Uterus (tissue), 4 donors: ENCODE data around the gene DLD. TPM values are rescaled to one million over a fixed set of nuclear protein-coding genes. Genes with fewer than 3 reads are reported as not detected.

ENCODE experiments used
- DNase-seq, 2 donors: peaks; one replicate each; pipeline ENCODE4 v3.0.0-alpha.2; 2019 to 2020
- H3K27ac ChIP-seq, 2 donors: fragments of 200-600 bp; sonication (generic); 1 replicate in 1 of 2; 2 replicates in 1 of 2; pipeline ENCODE4 v1.5.1; 2016 to 2018
- H3K27me3 ChIP-seq, 2 donors: fragments of 200-600 bp; sonication (generic); one replicate each; pipeline ENCODE4 v1.5.1; 2018 to 2019; ENCODE audit warnings: control low read depth in 1 of 2
- H3K36me3 ChIP-seq, 2 donors: fragments of 200-600 bp; sonication (generic); one replicate each; pipeline ENCODE4 v1.5.1; 2019; ENCODE audit warnings: control low read depth in 1 of 2
- H3K4me1 ChIP-seq, 2 donors: fragments of 200-600 bp; sonication (generic); one replicate each; pipeline ENCODE4 v1.5.1; 2018 to 2019; ENCODE audit warnings: control low read depth in 1 of 2
- H3K4me3 ChIP-seq, 2 donors: fragments of 200-600 bp; sonication (generic); 1 replicate in 1 of 2; 2 replicates in 1 of 2; pipeline ENCODE4 v1.5.1; 2018 to 2019; ENCODE audit warnings: mild to moderate bottlenecking in 1 of 2
- H3K9me3 ChIP-seq, 2 donors: fragments of 200-600 bp; sonication (generic); one replicate each; pipeline ENCODE4 v1.5.1; 2019; ENCODE audit warnings: control low read depth in 1 of 2
- CTCF ChIP-seq, 4 experiments: fragments of 200-600 bp in 2 of 4; fragments of 450-650 bp in 2 of 4; sonication (generic) in 2 of 4; IDR thresholded peaks; one replicate each; pipeline ENCODE4 v1.5.1; 2016 to 2019; ENCODE audit warnings: antibody characterized with exemption in 4 of 4, mild to moderate bottlenecking in 2 of 4, moderate library complexity in 1 of 4
- POLR2A ChIP-seq, 2 donors: fragments of 450-650 bp; IDR thresholded peaks; one replicate each; pipeline ENCODE4 v1.6.1; 2016; ENCODE audit warnings: antibody characterized with exemption in 2 of 2, mild to moderate bottlenecking in 1 of 2, moderate library complexity in 1 of 2
- intact Hi-C: fragments of 100-400 bp; cut with DNase I; formaldehyde crosslinking; loops from one replicate; pipeline ENCODE4 v1.15.1; 2023; ENCODE audit warnings: low total_unique reads
- total RNA-seq, 4 donors: library from RNA; depleted of rRNA in 3 of 4; stranded (reverse); fragments of >200 nt in 3 of 4; gene quantifications; one replicate each; pipeline versions ENCODE4 v1.1.0 to v1.2.4, GENCODE V29; 2014 to 2023
- donor health status: DM: yes; HTN: yes; CAD: no.

Gene DLD
- total RNA-seq, 4 donors from 2014 or later = 50.2 to 127 (median 64.3) TPM

GRCh38 chr7:107857541-107857912 lies 33.5 kb upstream of the DLD start:
- Histone ChIP-seq H3K9me3 (no peaks in the 10 kb centered on the region), H3K27ac (no peak overlapping the region), H3K4me1 (no peaks in the 10 kb centered on the region), H3K36me3 (no peaks in the 10 kb centered on the region), H3K4me3 (no peak overlapping the region), H3K27me3 (no peaks in the 10 kb centered on the region)
- DNase-seq = no peak
- intact Hi-C loops = no loop called here
- TF ChIP-seq CTCF (IDR thresholded peaks at IDR 0.05) (no peak), POLR2A (IDR thresholded peaks at IDR 0.05) (no peak)

- DNase-seq = no peak
- Histone ChIP-seq H3K27me3 (no peaks in the 10 kb centered on the region), H3K36me3 (no peaks in the 10 kb centered on the region), H3K4me3 (no peak overlapping the region), H3K9me3 (no peaks in the 10 kb centered on the region), H3K4me1 (no peaks in the 10 kb centered on the region), H3K27ac (no peak overlapping the region)
- TF ChIP-seq POLR2A (IDR thresholded peaks at IDR 0.05) = no peak
- no peak for TF ChIP-seq CTCF (IDR thresholded peaks at IDR 0.05)
- intact Hi-C loops = no loop called here
Measured at GRCh38 chr7:107858280-107858679, 32.7 kb upstream of the DLD start.

GRCh38 chr7:107860279-107860961 lies 30.6 kb upstream of the DLD start:
- intact Hi-C loops = no loop called here

GRCh38 chr7:107860981-107861652 lies 29.9 kb upstream of the DLD start:
- intact Hi-C loops = no loop called here
- no peaks in the 10 kb centered on the region for H3K4me1 ChIP-seq
- no peak overlapping the region for H3K27ac ChIP-seq
- no peak for DNase-seq
- TF ChIP-seq CTCF (IDR thresholded peaks at IDR 0.05) (no peak), POLR2A (IDR thresholded peaks at IDR 0.05) (no peak)
- no peaks in the 10 kb centered on the region for H3K36me3 ChIP-seq
- no peaks in the 10 kb centered on the region for H3K27me3 ChIP-seq
- no peak overlapping the region for H3K4me3 ChIP-seq
- H3K9me3 ChIP-seq = no peaks in the 10 kb centered on the region

More at GRCh38 chr7:107860279-107860961, 30.6 kb upstream of the DLD start:
- no peaks in the 10 kb centered on the region for H3K27me3 ChIP-seq
- H3K9me3 ChIP-seq = no peaks in the 10 kb centered on the region
- H3K4me3 ChIP-seq = no peak overlapping the region
- no peak for DNase-seq
- H3K27ac ChIP-seq = no peak overlapping the region
- H3K36me3 ChIP-seq = no peaks in the 10 kb centered on the region
- no peak for TF ChIP-seq POLR2A (IDR thresholded peaks at IDR 0.05)
- TF ChIP-seq CTCF (IDR thresholded peaks at IDR 0.05) = no peak
- H3K4me1 ChIP-seq = no peaks in the 10 kb centered on the region

- no peak overlapping the region for H3K4me3 ChIP-seq
- H3K27ac ChIP-seq = no peak overlapping the region
- intact Hi-C loops = no loop called here
- no peaks in the 10 kb centered on the region for H3K27me3 ChIP-seq
- H3K9me3 ChIP-seq = no peaks in the 10 kb centered on the region
- no peaks in the 10 kb centered on the region for H3K36me3 ChIP-seq
- DNase-seq = no peak
- no peaks in the 10 kb centered on the region for H3K4me1 ChIP-seq
- TF ChIP-seq POLR2A (IDR thresholded peaks at IDR 0.05) (no peak), CTCF (IDR thresholded peaks at IDR 0.05) (no peak)
Measured at GRCh38 chr7:107865956-107866775, 24.8 kb upstream of the DLD start.
